ENCODE measurements around the gene KLHL29. TPM values are rescaled to one million over a fixed set of nuclear protein-coding genes. Genes with fewer than 3 reads are reported as not detected.

The KLHL29 gene
- total RNA-seq, 1 experiment from 2014 or later: 43.1 TPM

- TF ChIP-seq, protein P1, sequence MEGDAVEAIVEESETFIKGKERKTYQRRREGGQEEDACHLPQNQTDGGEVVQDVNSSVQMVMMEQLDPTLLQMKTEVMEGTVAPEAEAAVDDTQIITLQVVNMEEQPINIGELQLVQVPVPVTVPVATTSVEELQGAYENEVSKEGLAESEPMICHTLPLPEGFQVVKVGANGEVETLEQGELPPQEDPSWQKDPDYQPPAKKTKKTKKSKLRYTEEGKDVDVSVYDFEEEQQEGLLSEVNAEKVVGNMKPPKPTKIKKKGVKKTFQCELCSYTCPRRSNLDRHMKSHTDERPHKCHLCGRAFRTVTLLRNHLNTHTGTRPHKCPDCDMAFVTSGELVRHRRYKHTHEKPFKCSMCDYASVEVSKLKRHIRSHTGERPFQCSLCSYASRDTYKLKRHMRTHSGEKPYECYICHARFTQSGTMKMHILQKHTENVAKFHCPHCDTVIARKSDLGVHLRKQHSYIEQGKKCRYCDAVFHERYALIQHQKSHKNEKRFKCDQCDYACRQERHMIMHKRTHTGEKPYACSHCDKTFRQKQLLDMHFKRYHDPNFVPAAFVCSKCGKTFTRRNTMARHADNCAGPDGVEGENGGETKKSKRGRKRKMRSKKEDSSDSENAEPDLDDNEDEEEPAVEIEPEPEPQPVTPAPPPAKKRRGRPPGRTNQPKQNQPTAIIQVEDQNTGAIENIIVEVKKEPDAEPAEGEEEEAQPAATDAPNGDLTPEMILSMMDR (IDR thresholded peaks at IDR 0.05; ENCODE audit: unreplicated experiment): no peak
- Mint-ChIP-seq H3K4me3 (ENCODE audit: unreplicated experiment) (no peak overlapping the region), H3K36me3 (ENCODE audit: insufficient read depth, unreplicated experiment) (peaks cover 6% of the 10 kb centered on the region), H3K27ac (ENCODE audit: low read depth, unreplicated experiment) (peak overlapping the region; percentile 57), H3K4me1 (ENCODE audit: insufficient read depth, unreplicated experiment) (peaks cover 17% of the 10 kb centered on the region), H3K27me3 (ENCODE audit: insufficient read depth, unreplicated experiment) (no peaks in the 10 kb centered on the region), H3K9me3 (ENCODE audit: unreplicated experiment) (no peaks in the 10 kb centered on the region)
- no TSS peak for BruUV-seq (replicated peaks)
- POLR2A ChIA-PET: no interaction called here
- CTCF ChIA-PET: interaction anchor here (0.6 to 1.7 kb wide), 4 partner anchors 10 to 43 kb away, joined by 3 to 5 read pairs (median 3); no protein-coding TSS in a partner anchor
- intact Hi-C loops (cut with micrococcal nuclease): no loop called here
- no peak for DNase-seq (ENCODE audit: unreplicated experiment)
Observed at GRCh38 chr2:23401427-23402204, 16.6 kb downstream of the KLHL29 start.

GRCh38 chr2:23402205-23402740 is 17.3 kb downstream of the KLHL29 start:
- Mint-ChIP-seq H3K27ac (ENCODE audit: low read depth, unreplicated experiment) (peak overlapping the region; percentile 57), H3K4me1 (ENCODE audit: insufficient read depth, unreplicated experiment) (peaks cover 17% of the 10 kb centered on the region), H3K9me3 (ENCODE audit: unreplicated experiment) (no peaks in the 10 kb centered on the region), H3K4me3 (ENCODE audit: unreplicated experiment) (no peak overlapping the region), H3K36me3 (ENCODE audit: insufficient read depth, unreplicated experiment) (peaks cover 6% of the 10 kb centered on the region), H3K27me3 (ENCODE audit: insufficient read depth, unreplicated experiment) (no peaks in the 10 kb centered on the region)
- DNase-seq (ENCODE audit: unreplicated experiment): no peak
- CTCF ChIA-PET: interaction anchor here (0.6 to 1.0 kb wide), 3 partner anchors 21 to 641 kb away, joined by 3 to 4 read pairs (median 3); no protein-coding TSS in a partner anchor
- no TSS peak for BruUV-seq (replicated peaks)
- POLR2A ChIA-PET: no interaction called here
- TF ChIP-seq, protein P1 (IDR thresholded peaks at IDR 0.05; ENCODE audit: unreplicated experiment): no peak
- intact Hi-C loops (cut with micrococcal nuclease): no loop called here

DNA sequence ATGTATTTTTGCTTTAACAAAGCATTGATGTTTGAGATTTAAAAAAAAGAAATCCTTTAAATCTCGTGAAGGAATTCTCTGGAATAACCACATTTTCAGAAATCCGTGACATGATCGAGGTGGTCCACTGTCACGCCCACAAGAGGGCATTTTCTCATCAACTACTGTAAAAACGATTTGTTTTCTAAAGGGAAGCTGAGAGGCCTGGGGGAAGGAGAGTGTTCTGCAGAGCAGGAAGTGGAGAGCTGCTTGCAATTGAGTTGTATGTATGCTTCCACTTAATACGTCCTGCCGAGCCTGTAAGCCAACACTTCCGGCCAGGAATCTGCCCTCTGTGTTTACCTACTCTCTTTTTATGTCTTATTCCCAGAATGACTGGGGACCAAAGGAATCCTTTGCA is 19.4 kb downstream of the KLHL29 start:
- intact Hi-C loops (cut with micrococcal nuclease): no loop called here
- ChIA-PET CTCF (interaction anchor here (0.6 to 1.3 kb wide), 7 partner anchors 10 to 1347 kb away, joined by 3 to 5 read pairs (median 3); no protein-coding TSS in a partner anchor), POLR2A (interaction anchor here (0.6 to 2.0 kb wide), 5 partner anchors 12 to 672 kb away, joined by 3 to 7 read pairs (median 3); partner anchors contain the start of genes KLHL29 and SF3B6)
- Mint-ChIP-seq H3K4me3 (ENCODE audit: unreplicated experiment) (peak overlapping the region; percentile 38), H3K27me3 (ENCODE audit: insufficient read depth, unreplicated experiment) (no peaks in the 10 kb centered on the region), H3K4me1 (ENCODE audit: insufficient read depth, unreplicated experiment) (peaks cover 23% of the 10 kb centered on the region), H3K27ac (ENCODE audit: low read depth, unreplicated experiment) (no peak overlapping the region), H3K9me3 (ENCODE audit: unreplicated experiment) (no peaks in the 10 kb centered on the region), H3K36me3 (ENCODE audit: insufficient read depth, unreplicated experiment) (peaks cover 6% of the 10 kb centered on the region)
- no TSS peak for BruUV-seq (replicated peaks)
- TF ChIP-seq, protein P1 (IDR thresholded peaks at IDR 0.05; ENCODE audit: unreplicated experiment): peak; percentile 19
- peak; percentile 64 for DNase-seq (ENCODE audit: unreplicated experiment)

DNA sequence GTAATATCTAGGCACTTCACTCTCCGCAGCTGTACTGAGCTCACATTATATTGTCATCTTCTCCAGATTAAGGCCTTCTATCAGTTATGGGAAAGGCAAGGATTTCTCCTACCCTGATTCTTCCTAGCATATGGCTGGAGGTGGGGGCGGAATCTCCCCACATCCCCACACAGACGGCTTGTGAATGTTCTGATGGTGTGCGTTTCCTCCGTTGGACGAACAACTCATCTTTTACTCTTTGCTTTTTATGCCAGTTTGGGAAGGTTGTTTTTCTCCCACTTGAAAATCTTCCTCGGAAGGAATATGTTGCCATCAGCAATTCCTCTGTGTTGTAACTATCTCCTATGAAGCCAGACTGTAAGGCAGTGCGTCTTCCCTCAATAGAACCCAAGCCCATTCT is 24.3 kb downstream of the KLHL29 start:
- POLR2A ChIA-PET: no interaction called here
- intact Hi-C loops (cut with micrococcal nuclease): no loop called here

More for the DNA sequence above, 24.3 kb downstream of the KLHL29 start:
- TF ChIP-seq, protein P1 (IDR thresholded peaks at IDR 0.05; ENCODE audit: unreplicated experiment): no peak
- CTCF ChIA-PET: no interaction called here
- no peak for DNase-seq (ENCODE audit: unreplicated experiment)
- Mint-ChIP-seq H3K27ac (ENCODE audit: low read depth, unreplicated experiment) (no peak overlapping the region), H3K36me3 (ENCODE audit: insufficient read depth, unreplicated experiment) (peaks cover 6% of the 10 kb centered on the region), H3K27me3 (ENCODE audit: insufficient read depth, unreplicated experiment) (no peaks in the 10 kb centered on the region), H3K4me1 (ENCODE audit: insufficient read depth, unreplicated experiment) (peaks cover 45% of the 10 kb centered on the region), H3K9me3 (ENCODE audit: unreplicated experiment) (no peaks in the 10 kb centered on the region), H3K4me3 (ENCODE audit: unreplicated experiment) (no peak overlapping the region)
- BruUV-seq (replicated peaks): no TSS peak
